Measurements from ENCODE around the gene LUC7L3.
"Not testable (repeated sequence)": the region's sequence is repeated elsewhere in the genome, so short reads cannot be mapped to it uniquely, and the experiment has no call there.

Gene LUC7L3

GRCh38 chr17:50787106-50787505, 67.7 kb downstream of the LUC7L3 start:
- DNase-seq: no peak

GRCh38 chr17:50790618-50791017, 71.2 kb downstream of the LUC7L3 start:
- peak in 2 of 3 donors; percentile 59 to 63 for DNase-seq

- no peak for DNase-seq
Measured at GRCh38 chr17:50792132-50792531, 72.7 kb downstream of the LUC7L3 start.

- DNase-seq: peak in 1 of 3 donors; percentile 14
Measured at GRCh38 chr17:50793007-50793406, 73.6 kb downstream of the LUC7L3 start.

GRCh38 chr17:50794361-50794760, 75.0 kb downstream of the LUC7L3 start:
- DNase-seq: no peak

- DNase-seq: peak; percentile 41 to 58 (median 54)
Measured at GRCh38 chr17:50797135-50797810, 77.9 kb downstream of the LUC7L3 start.

GRCh38 chr17:50798424-50799288, 79.3 kb downstream of the LUC7L3 start:
- DNase-seq: peak in 2 of 3 donors; percentile 43 to 51

- no peak for DNase-seq
Measured at GRCh38 chr17:50799582-50799981, 80.2 kb downstream of the LUC7L3 start.

GRCh38 chr17:50800196-50800700, 80.8 kb downstream of the LUC7L3 start:
- DNase-seq: no peak

- DNase-seq: no peak
Measured at GRCh38 chr17:50802609-50803571, 83.5 kb downstream of the LUC7L3 start.

GRCh38 chr17:50803676-50804075, 84.3 kb downstream of the LUC7L3 start:
- DNase-seq: no peak

- DNase-seq: not testable (repeated sequence)
Measured at GRCh38 chr17:50804749-50805475, 85.5 kb downstream of the LUC7L3 start.

GRCh38 chr17:50805486-50805885, 86.1 kb downstream of the LUC7L3 start:
- DNase-seq: no peak

All from suppressor macrophage treated with lipopolysaccharide for 1 hour (primary cell).